Pulmonary artery endothelial cell (primary cell): ENCODE measurements around the gene P2RX6. TPM values are rescaled to one million over a fixed set of nuclear protein-coding genes. Genes with fewer than 3 reads are reported as not detected.
A peak's percentile ranks its signal among the peaks of the same experiment; 100 is the strongest.

Experiments used
- DNase-seq: peaks from one replicate; pipeline ENCODE4 v3.0.0-alpha.2; 2011; ENCODE audit warnings: low read depth, low spot score
- total RNA-seq: library from RNA; depleted of rRNA; stranded (reverse); fragments of >200 nt; gene quantifications from 2 replicates; pipeline ENCODE4 v1.2.3, GENCODE V29; 2014

The P2RX6 gene
- total RNA-seq, 1 donor from 2014 or later = 0.07 TPM

- no peak for DNase-seq
Measured at GRCh38 chr22:20979940-20980453, 35.0 kb upstream of the P2RX6 start.

GRCh38 chr22:20980523-20980922 is 34.4 kb upstream of the P2RX6 start:
- DNase-seq = no peak

GRCh38 chr22:20980938-20981722 is 33.8 kb upstream of the P2RX6 start:
- DNase-seq = no peak

GRCh38 chr22:20981787-20982562 is 33.0 kb upstream of the P2RX6 start, which contains the start of gene LZTR1:
Gene LZTR1, plus strand, starts transcription at chr22:20982297. Its CDS starts 75 bp downstream, at chr22:20982372.
- DNase-seq = peak; percentile 49

- no peak for DNase-seq
Measured at GRCh38 chr22:20982563-20982882, 32.4 kb upstream of the P2RX6 start.

- no peak for DNase-seq
Measured at GRCh38 chr22:20983081-20983771, 31.7 kb upstream of the P2RX6 start.

- DNase-seq = no peak
Measured at GRCh38 chr22:20985720-20986119, 29.2 kb upstream of the P2RX6 start.

GRCh38 chr22:20986365-20986764 is 28.6 kb upstream of the P2RX6 start:
- DNase-seq = no peak

GRCh38 chr22:20987375-20987774 is 27.6 kb upstream of the P2RX6 start:
- no peak for DNase-seq

- DNase-seq = no peak
Measured at GRCh38 chr22:20988573-20989322, 26.2 kb upstream of the P2RX6 start.

- no peak for DNase-seq
Measured at GRCh38 chr22:20989323-20990138, 25.4 kb upstream of the P2RX6 start.

GRCh38 chr22:20990184-20991180 is 24.5 kb upstream of the P2RX6 start:
- DNase-seq = no peak

GRCh38 chr22:20991252-20992055 is 23.5 kb upstream of the P2RX6 start:
- no peak for DNase-seq

- DNase-seq = no peak
Measured at GRCh38 chr22:20992056-20992442, 22.9 kb upstream of the P2RX6 start.

GRCh38 chr22:20992456-20993303 is 22.3 kb upstream of the P2RX6 start:
- no peak for DNase-seq

- no peak for DNase-seq
Measured at GRCh38 chr22:20993304-20994127, 21.4 kb upstream of the P2RX6 start.
